ENCODE measurements around the gene YY1AP1.
"Not testable (repeated sequence)": the region's sequence is repeated elsewhere in the genome, so short reads cannot be mapped to it uniquely, and the experiment has no call there.

DNA sequence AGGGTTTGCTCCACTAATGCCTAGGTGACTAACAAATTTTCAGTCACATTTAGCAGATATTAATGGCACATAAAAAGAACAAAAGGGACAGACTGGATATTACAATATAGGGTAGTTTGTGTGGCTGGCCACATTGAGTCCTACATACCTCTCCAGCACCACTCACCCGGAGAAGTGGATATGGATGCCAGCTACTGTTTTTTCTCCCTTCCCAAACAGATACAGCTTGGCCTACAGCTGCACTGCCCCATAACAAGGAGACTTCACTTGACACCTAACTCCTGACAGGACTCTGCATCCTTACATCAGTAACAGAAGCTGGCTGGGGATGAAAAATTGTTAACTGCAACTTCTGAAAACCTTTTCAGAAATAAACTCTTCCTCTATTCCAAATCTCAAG is 9.6 kb downstream of the YY1AP1 start:
- TF ChIP-seq, protein P1, sequence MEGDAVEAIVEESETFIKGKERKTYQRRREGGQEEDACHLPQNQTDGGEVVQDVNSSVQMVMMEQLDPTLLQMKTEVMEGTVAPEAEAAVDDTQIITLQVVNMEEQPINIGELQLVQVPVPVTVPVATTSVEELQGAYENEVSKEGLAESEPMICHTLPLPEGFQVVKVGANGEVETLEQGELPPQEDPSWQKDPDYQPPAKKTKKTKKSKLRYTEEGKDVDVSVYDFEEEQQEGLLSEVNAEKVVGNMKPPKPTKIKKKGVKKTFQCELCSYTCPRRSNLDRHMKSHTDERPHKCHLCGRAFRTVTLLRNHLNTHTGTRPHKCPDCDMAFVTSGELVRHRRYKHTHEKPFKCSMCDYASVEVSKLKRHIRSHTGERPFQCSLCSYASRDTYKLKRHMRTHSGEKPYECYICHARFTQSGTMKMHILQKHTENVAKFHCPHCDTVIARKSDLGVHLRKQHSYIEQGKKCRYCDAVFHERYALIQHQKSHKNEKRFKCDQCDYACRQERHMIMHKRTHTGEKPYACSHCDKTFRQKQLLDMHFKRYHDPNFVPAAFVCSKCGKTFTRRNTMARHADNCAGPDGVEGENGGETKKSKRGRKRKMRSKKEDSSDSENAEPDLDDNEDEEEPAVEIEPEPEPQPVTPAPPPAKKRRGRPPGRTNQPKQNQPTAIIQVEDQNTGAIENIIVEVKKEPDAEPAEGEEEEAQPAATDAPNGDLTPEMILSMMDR (IDR thresholded peaks at IDR 0.05) = not testable (repeated sequence)
- not testable (repeated sequence) for TF ChIP-seq POLR2A (IDR thresholded peaks at IDR 0.05)
